ENCODE data around the gene TMEM258. TPM values are rescaled to one million over a fixed set of nuclear protein-coding genes. Genes with fewer than 3 reads are reported as not detected.

Gene TMEM258
- total and polyA plus RNA-seq, 9 of the 15 experiments (the other 6 are each of a cell fraction or from before 2014, with no cell fraction given), result 97.2 to 856 (median 231) TPM

DNA sequence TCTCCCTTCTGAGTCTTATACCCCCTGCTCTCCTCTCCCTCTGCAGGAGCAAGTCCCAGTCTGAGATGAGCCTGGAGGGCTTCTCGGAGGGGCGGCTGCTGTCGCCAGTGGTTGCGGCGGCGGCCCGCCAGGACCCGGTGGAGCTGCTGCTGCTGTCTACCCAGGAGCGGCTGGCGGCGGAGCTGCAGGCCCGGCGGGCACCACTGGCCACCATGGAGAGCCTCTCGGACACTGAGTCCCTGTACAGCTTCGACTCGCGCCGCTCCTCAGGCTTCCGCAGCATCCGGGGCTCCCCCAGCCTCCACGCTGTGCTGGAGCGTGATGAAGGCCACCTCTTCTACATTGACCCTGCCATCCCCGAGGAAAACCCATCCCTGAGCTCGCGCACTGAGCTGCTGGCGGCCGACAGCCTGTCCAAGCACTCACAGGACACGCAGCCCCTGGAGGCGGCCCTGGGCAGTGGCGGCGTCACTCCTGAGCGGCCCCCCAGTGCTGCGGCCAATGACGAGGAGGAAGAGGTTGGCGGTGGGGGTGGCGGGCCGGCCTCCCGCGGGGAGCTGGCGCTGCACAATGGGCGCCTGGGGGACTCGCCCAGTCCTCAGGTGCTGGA, 48.8 kb downstream of the TMEM258 start:
- no peak for FAIRE-seq
- H3K4me2 ChIP-seq (ENCODE audit: insufficient read depth, low read length), result no peak overlapping the region; the same call in 1 of the 2 replicates
- H4K20me1 ChIP-seq (replicated peaks; ENCODE audit: control insufficient read depth, insufficient read depth, low read length), result no peaks in the 10 kb centered on the region
- peak; percentile 42 to 77 (median 60) for DNase-seq (ENCODE audit: extremely low read depth in 1 of 4, low spot score in 3 of 4)
- in situ Hi-C loops (cut with MboI), result no loop called here
- BruUV-seq (replicated peaks), result no TSS peak
- no peaks in the 10 kb centered on the region for H3K9me1 ChIP-seq (ENCODE audit: control insufficient read depth, insufficient read depth, low read length)
- H3K4me1 ChIP-seq (replicated peaks in 1 of 2; ENCODE audit: control insufficient read depth in 2 of 2, insufficient read depth in 2 of 2, low read length in 2 of 2), result peaks cover 17 to 76% of the 10 kb centered on the region in 2 experiments
- ChIA-PET POLR2A (interaction anchor here (0.6 to 1.7 kb wide), 4 partner anchors 13 to 49 kb away, joined by 3 to 7 read pairs (median 6); partner anchors contain the start of genes FEN1 and TMEM258), CTCF (ENCODE audit: low intra/inter-chr PET ratio) (no interaction called here)
- H3K4me3 ChIP-seq, result no peak overlapping the region
- intact Hi-C loops (cut with micrococcal nuclease), result no loop called here
- no peaks in the 10 kb centered on the region for H3K9me3 ChIP-seq (replicated peaks; ENCODE audit: control insufficient read depth, insufficient read depth, low read depth, low read length)
- no peaks in the 10 kb centered on the region for H3K36me3 ChIP-seq (ENCODE audit: control insufficient read depth, insufficient read depth, low read length)
- ATAC-seq, result peak; percentile 66
- H3K79me2 ChIP-seq (ENCODE audit: control insufficient read depth, insufficient read depth, low read length), result no peaks in the 10 kb centered on the region
- peak overlapping the region in 1 of 2 experiments; percentile 82; a peak in 2 of 4 replicates for H3K9ac ChIP-seq (ENCODE audit: insufficient read depth in 1 of 2, low read depth in 2 of 2, low read length in 2 of 2)
- no peak overlapping the region for H3K27ac ChIP-seq (ENCODE audit: extremely low read depth, low read depth, low read length)
- no peaks in the 10 kb centered on the region for H3K27me3 ChIP-seq (ENCODE audit: control insufficient read depth in 2 of 2, insufficient read depth in 2 of 2, low read length in 2 of 2)
- 27% methylated on average over 34 of the region's 42 CpGs for WGBS (ENCODE audit: insufficient coverage, low coverage, missing lambda C conversion rate)
- peak overlapping the region; percentile 47; the same call in 1 of the 2 replicates for H2AFZ ChIP-seq (ENCODE audit: low read depth, low read length)
- no peak for TF ChIP-seq GTF2F1 (IDR thresholded peaks at IDR 0.05; ENCODE audit: low read depth, low read length)
- TF ChIP-seq CBFB (CRISPR knock-in tag; IDR thresholded peaks at IDR 0.05), result no peak
- no peak for TF ChIP-seq HES1 (IDR thresholded peaks at IDR 0.05; ENCODE audit: low read depth)
- peak; percentile 33 to 54; a peak in 2 of 4 replicates for TF ChIP-seq NRF1 (conservative IDR thresholded peaks at IDR 0.05 in 1 of 2, IDR thresholded peaks at IDR 0.05 in 1 of 2)
- TF ChIP-seq, protein P1, sequence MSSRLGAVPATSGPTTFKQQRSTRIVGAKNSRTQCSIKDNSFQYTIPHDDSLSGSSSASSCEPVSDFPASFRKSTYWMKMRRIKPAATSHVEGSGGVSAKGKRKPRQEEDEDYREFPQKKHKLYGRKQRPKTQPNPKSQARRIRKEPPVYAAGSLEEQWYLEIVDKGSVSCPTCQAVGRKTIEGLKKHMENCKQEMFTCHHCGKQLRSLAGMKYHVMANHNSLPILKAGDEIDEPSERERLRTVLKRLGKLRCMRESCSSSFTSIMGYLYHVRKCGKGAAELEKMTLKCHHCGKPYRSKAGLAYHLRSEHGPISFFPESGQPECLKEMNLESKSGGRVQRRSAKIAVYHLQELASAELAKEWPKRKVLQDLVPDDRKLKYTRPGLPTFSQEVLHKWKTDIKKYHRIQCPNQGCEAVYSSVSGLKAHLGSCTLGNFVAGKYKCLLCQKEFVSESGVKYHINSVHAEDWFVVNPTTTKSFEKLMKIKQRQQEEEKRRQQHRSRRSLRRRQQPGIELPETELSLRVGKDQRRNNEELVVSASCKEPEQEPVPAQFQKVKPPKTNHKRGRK (tag; IDR thresholded peaks at IDR 0.05), result no peak
- TF ChIP-seq, protein P2, sequence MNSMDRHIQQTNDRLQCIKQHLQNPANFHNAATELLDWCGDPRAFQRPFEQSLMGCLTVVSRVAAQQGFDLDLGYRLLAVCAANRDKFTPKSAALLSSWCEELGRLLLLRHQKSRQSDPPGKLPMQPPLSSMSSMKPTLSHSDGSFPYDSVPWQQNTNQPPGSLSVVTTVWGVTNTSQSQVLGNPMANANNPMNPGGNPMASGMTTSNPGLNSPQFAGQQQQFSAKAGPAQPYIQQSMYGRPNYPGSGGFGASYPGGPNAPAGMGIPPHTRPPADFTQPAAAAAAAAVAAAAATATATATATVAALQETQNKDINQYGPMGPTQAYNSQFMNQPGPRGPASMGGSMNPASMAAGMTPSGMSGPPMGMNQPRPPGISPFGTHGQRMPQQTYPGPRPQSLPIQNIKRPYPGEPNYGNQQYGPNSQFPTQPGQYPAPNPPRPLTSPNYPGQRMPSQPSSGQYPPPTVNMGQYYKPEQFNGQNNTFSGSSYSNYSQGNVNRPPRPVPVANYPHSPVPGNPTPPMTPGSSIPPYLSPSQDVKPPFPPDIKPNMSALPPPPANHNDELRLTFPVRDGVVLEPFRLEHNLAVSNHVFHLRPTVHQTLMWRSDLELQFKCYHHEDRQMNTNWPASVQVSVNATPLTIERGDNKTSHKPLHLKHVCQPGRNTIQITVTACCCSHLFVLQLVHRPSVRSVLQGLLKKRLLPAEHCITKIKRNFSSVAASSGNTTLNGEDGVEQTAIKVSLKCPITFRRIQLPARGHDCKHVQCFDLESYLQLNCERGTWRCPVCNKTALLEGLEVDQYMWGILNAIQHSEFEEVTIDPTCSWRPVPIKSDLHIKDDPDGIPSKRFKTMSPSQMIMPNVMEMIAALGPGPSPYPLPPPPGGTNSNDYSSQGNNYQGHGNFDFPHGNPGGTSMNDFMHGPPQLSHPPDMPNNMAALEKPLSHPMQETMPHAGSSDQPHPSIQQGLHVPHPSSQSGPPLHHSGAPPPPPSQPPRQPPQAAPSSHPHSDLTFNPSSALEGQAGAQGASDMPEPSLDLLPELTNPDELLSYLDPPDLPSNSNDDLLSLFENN (IDR thresholded peaks at IDR 0.05; ENCODE audit: low read depth in 2 of 2, low read length in 2 of 2), result no peak
- peak in 1 of 3 experiments; percentile 6 for TF ChIP-seq YY1 (IDR thresholded peaks at IDR 0.05; ENCODE audit: borderline replicate concordance in 1 of 3, control insufficient read depth in 1 of 3, extremely low read depth in 1 of 3, insufficient read depth in 3 of 3, insufficient read length in 1 of 3, insufficient replicate concordance in 2 of 3, low read depth in 1 of 3, low read length in 2 of 3)
- TF ChIP-seq CREB1 (IDR thresholded peaks at IDR 0.05), result peak; percentile 24; the same call in 1 of the 2 replicates
- no peak for TF ChIP-seq CREB1 (CRISPR knock-in tag; IDR thresholded peaks at IDR 0.05)
- no peak for TF ChIP-seq ELK3 (CRISPR knock-in tag; IDR thresholded peaks at IDR 0.05)
- no peak for TF ChIP-seq SMARCA4 (IDR thresholded peaks at IDR 0.05)
- TF ChIP-seq TCF7L2 (IDR thresholded peaks at IDR 0.05; ENCODE audit: low read depth, low read length), result no peak
- TF ChIP-seq RAD21 (CRISPR knock-in tag; conservative IDR thresholded peaks at IDR 0.05 in 1 of 2, IDR thresholded peaks at IDR 0.05 in 1 of 2), result no peak

Data from K562 (cell line).